ENCODE data around the gene OR52I2. TPM values are rescaled to one million over a fixed set of nuclear protein-coding genes. Genes with fewer than 3 reads are reported as not detected.
A peak's percentile ranks its signal among the peaks of the same experiment; 100 is the strongest.

The OR52I2 gene
- total RNA-seq, 1 experiment from 2014 or later: not detected

- intact Hi-C loops (cut with micrococcal nuclease; ENCODE audit: unreplicated experiment): no loop called here
Measured at GRCh38 chr11:4610258-4610935, 28.9 kb downstream of the OR52I2 start.

GRCh38 chr11:4611986-4612385, 30.4 kb downstream of the OR52I2 start:
- CTCF ChIA-PET: interaction anchor here (0.7 kb wide), 1 partner anchor 193 kb away, joined by 3 read pairs; no protein-coding TSS in a partner anchor
- no peak for TF ChIP-seq SIN3A (IDR thresholded peaks at IDR 0.05; ENCODE audit: borderline replicate concordance, insufficient read depth, low read depth, low read length)
- no peak for TF ChIP-seq TCF7L2 (IDR thresholded peaks at IDR 0.05; ENCODE audit: low read depth, low read length)
- TF ChIP-seq POLR2AphosphoS5 (IDR thresholded peaks at IDR 0.05; ENCODE audit: low read depth, low read length): no peak
- no peak for TF ChIP-seq REST (IDR thresholded peaks at IDR 0.05; ENCODE audit: insufficient read depth in 1 of 2, low read depth in 2 of 2, low read length in 1 of 2)
- no peak for TF ChIP-seq CTCF (IDR thresholded peaks at IDR 0.05)

More at GRCh38 chr11:4610258-4610935, 28.9 kb downstream of the OR52I2 start:
- no peaks in the 10 kb centered on the region for H3K9me3 ChIP-seq (ENCODE audit: control insufficient read depth, insufficient read depth, low read depth, low read length)
- peak overlapping the region in 1 of 2 experiments; percentile 34; a peak in 2 of 4 replicates for H3K4me3 ChIP-seq (ENCODE audit: low read depth in 2 of 2, low read length in 2 of 2)
- DNase-seq (ENCODE audit: low read depth, low spot score): no peak
- H3K36me3 ChIP-seq (ENCODE audit: control insufficient read depth, insufficient read depth, low read length): no peaks in the 10 kb centered on the region
- H3K4me1 ChIP-seq (ENCODE audit: control insufficient read depth, insufficient read depth, low read length): peaks cover 10% of the 10 kb centered on the region; the same call in 1 of the 2 replicates
- no TSS peak for BruUV-seq (replicated peaks)
- no peak overlapping the region for H3K27ac ChIP-seq (ENCODE audit: low read length)
- TF ChIP-seq SIN3A (IDR thresholded peaks at IDR 0.05; ENCODE audit: borderline replicate concordance, insufficient read depth, low read depth, low read length) (no peak), TCF7L2 (IDR thresholded peaks at IDR 0.05; ENCODE audit: low read depth, low read length) (no peak), CTCF (IDR thresholded peaks at IDR 0.05) (no peak), REST (IDR thresholded peaks at IDR 0.05; ENCODE audit: insufficient read depth in 1 of 2, low read depth in 2 of 2, low read length in 1 of 2) (no peak), POLR2AphosphoS5 (IDR thresholded peaks at IDR 0.05; ENCODE audit: low read depth, low read length) (no peak)
- H3K27me3 ChIP-seq (ENCODE audit: control insufficient read depth, insufficient read depth, low read length): peaks cover 13% of the 10 kb centered on the region; the same call in 1 of the 2 replicates
- no peak for ATAC-seq
- ChIA-PET POLR2A (no interaction called here), CTCF (no interaction called here)
- in situ Hi-C loops (cut with HindIII; ENCODE audit: low pct_unique_long_range_greater_than_20kb, low sequenced_read_pairs): no loop called here

More at GRCh38 chr11:4611986-4612385, 30.4 kb downstream of the OR52I2 start:
- Histone ChIP-seq H3K4me1 (ENCODE audit: control insufficient read depth, insufficient read depth, low read length) (peaks cover 3% of the 10 kb centered on the region; the same call in 1 of the 2 replicates), H3K4me3 (ENCODE audit: low read depth in 2 of 2, low read length in 2 of 2) (no peak overlapping the region), H3K27me3 (ENCODE audit: control insufficient read depth, insufficient read depth, low read length) (peaks cover 13% of the 10 kb centered on the region; the same call in 1 of the 2 replicates), H3K27ac (ENCODE audit: low read length) (no peak overlapping the region), H3K9me3 (ENCODE audit: control insufficient read depth, insufficient read depth, low read depth, low read length) (no peaks in the 10 kb centered on the region), H3K36me3 (ENCODE audit: control insufficient read depth, insufficient read depth, low read length) (no peaks in the 10 kb centered on the region)
- DNase-seq (ENCODE audit: low read depth, low spot score) (no peak), ATAC-seq (no peak)
- no TSS peak for BruUV-seq (replicated peaks)
- in situ Hi-C loops (cut with HindIII; ENCODE audit: low pct_unique_long_range_greater_than_20kb, low sequenced_read_pairs): no loop called here
- POLR2A ChIA-PET: no interaction called here
- intact Hi-C loops (cut with micrococcal nuclease; ENCODE audit: unreplicated experiment): no loop called here

Data from Panc1 (cell line).